ENCODE measurements around the gene MED22. TPM values are rescaled to one million over a fixed set of nuclear protein-coding genes. Genes with fewer than 3 reads are reported as not detected.

Gene MED22
- total RNA-seq, 1 donor from 2014 or later, result 70.6 TPM

GRCh38 chr9:133366435-133366834 is 18.5 kb upstream of the MED22 start:
- no peak for TF ChIP-seq CTCF (conservative IDR thresholded peaks at IDR 0.05)
- Mint-ChIP-seq H3K27ac (ENCODE audit: unreplicated experiment) (no peak overlapping the region), H3K9me3 (no peaks in the 10 kb centered on the region), H3K4me3 (no peak overlapping the region), H3K27me3 (ENCODE audit: low read depth) (no peaks in the 10 kb centered on the region), H3K4me1 (peaks cover 7% of the 10 kb centered on the region), H3K36me3 (ENCODE audit: low read depth) (peaks cover 9% of the 10 kb centered on the region)
- DNase-seq (ENCODE audit: low read depth, low spot score), result no peak

- peaks cover 6% of the 10 kb centered on the region for H3K36me3 Mint-ChIP-seq (ENCODE audit: low read depth)
- TF ChIP-seq CTCF (conservative IDR thresholded peaks at IDR 0.05), result no peak
- peaks cover 10% of the 10 kb centered on the region for H3K4me1 Mint-ChIP-seq
- H3K27me3 Mint-ChIP-seq (ENCODE audit: low read depth), result peaks cover 3% of the 10 kb centered on the region
- H3K27ac Mint-ChIP-seq (ENCODE audit: unreplicated experiment), result no peak overlapping the region
- DNase-seq (ENCODE audit: low read depth, low spot score), result no peak
- no peak overlapping the region for H3K4me3 Mint-ChIP-seq
- no peaks in the 10 kb centered on the region for H3K9me3 Mint-ChIP-seq
These were observed 14.6 kb upstream of the MED22 start for GRCh38 chr9:133362359-133363044.

GRCh38 chr9:133361507-133362092 is 13.7 kb upstream of the MED22 start:
- Mint-ChIP-seq H3K27me3 (ENCODE audit: low read depth) (peaks cover 3% of the 10 kb centered on the region), H3K4me1 (peaks cover 16% of the 10 kb centered on the region), H3K27ac (ENCODE audit: unreplicated experiment) (no peak overlapping the region), H3K4me3 (peak overlapping the region; percentile 23), H3K36me3 (ENCODE audit: low read depth) (peaks cover 6% of the 10 kb centered on the region), H3K9me3 (no peaks in the 10 kb centered on the region)
- DNase-seq (ENCODE audit: low read depth, low spot score), result no peak
- TF ChIP-seq CTCF (conservative IDR thresholded peaks at IDR 0.05), result no peak

GRCh38 chr9:133360400-133361393 is 12.8 kb upstream of the MED22 start:
- Mint-ChIP-seq H3K27ac (ENCODE audit: unreplicated experiment) (no peak overlapping the region), H3K4me3 (peak overlapping the region; percentile 54), H3K9me3 (no peaks in the 10 kb centered on the region), H3K4me1 (peaks cover 16% of the 10 kb centered on the region), H3K27me3 (ENCODE audit: low read depth) (peaks cover 6% of the 10 kb centered on the region), H3K36me3 (ENCODE audit: low read depth) (peaks cover 6% of the 10 kb centered on the region)
- DNase-seq (ENCODE audit: low read depth, low spot score), result no peak
- TF ChIP-seq CTCF (conservative IDR thresholded peaks at IDR 0.05), result no peak

GRCh38 chr9:133359399-133360175 is 11.7 kb upstream of the MED22 start:
- peak overlapping the region; percentile 67 for H3K27ac Mint-ChIP-seq (ENCODE audit: unreplicated experiment)
- H3K9me3 Mint-ChIP-seq, result no peaks in the 10 kb centered on the region
- H3K4me3 Mint-ChIP-seq, result peak overlapping the region; percentile 85
- TF ChIP-seq CTCF (conservative IDR thresholded peaks at IDR 0.05), result peak; percentile 50
- H3K36me3 Mint-ChIP-seq (ENCODE audit: low read depth), result peaks cover 6% of the 10 kb centered on the region
- no peak for DNase-seq (ENCODE audit: low read depth, low spot score)
- H3K27me3 Mint-ChIP-seq (ENCODE audit: low read depth), result peaks cover 8% of the 10 kb centered on the region
- H3K4me1 Mint-ChIP-seq, result peaks cover 19% of the 10 kb centered on the region

Data from neural crest cell (in vitro differentiated cells).